OCI-LY7 (cell line): ENCODE data around the gene ERGIC3. TPM values are rescaled to one million over a fixed set of nuclear protein-coding genes. Genes with fewer than 3 reads are reported as not detected.

Experiments used
- BruUV-seq: library from RNA; stranded (reverse); fragments of 400-500 nt; replicated peaks from 2 replicates; lab custom pipeline; 2021; lab: Mats Ljungman, UMichigan
- CTCF ChIA-PET: fragments of 300-600 bp; sonication (Branson Sonifier 250); formaldehyde crosslinking; loops from one replicate; lab custom pipeline; 2022; ENCODE audit warnings: antibody characterized with exemption; ENCODE audit not compliant: unreplicated experiment; lab: Charles Lee
- POLR2A ChIA-PET: fragments of 300-600 bp; sonication (Branson Sonifier 250); formaldehyde crosslinking; loops from one replicate; lab custom pipeline; 2022; ENCODE audit warnings: antibody characterized with exemption; lab: Charles Lee
- DNase-seq: peaks from one replicate; pipeline ENCODE4 v3.0.0-alpha.2; 2015; ENCODE audit warnings: low spot score
- H2AFZ ChIP-seq: fragments of 200-600 bp; sonication (generic), shearing (Covaris generic); 2 replicates; pipeline ENCODE4 v1.6.1; 2014; ENCODE audit warnings: mild to moderate bottlenecking, antibody characterized with exemption, low read length, moderate library complexity
- H3K27ac ChIP-seq: fragments of 200-600 bp; sonication (generic); 2 replicates; pipeline ENCODE4 v1.5.1; 2014; ENCODE audit warnings: mixed run types, low read depth, mild to moderate bottlenecking, moderate library complexity, low read length, inconsistent platforms; ENCODE audit not compliant: poor library complexity, severe bottlenecking
- H3K36me3 ChIP-seq: fragments of 200-600 bp; sonication (generic); 2 replicates; pipeline ENCODE4 v1.6.1; 2014; ENCODE audit warnings: mild to moderate bottlenecking, antibody characterized with exemption, low read length, moderate library complexity, mixed read lengths; ENCODE audit not compliant: insufficient read depth
- H3K4me1 ChIP-seq: fragments of 200-600 bp; sonication (generic); 2 replicates; pipeline ENCODE4 v1.5.1; 2014; ENCODE audit warnings: mild to moderate bottlenecking, low read length; ENCODE audit not compliant: insufficient read depth, poor library complexity, severe bottlenecking
- H3K4me2 ChIP-seq: fragments of 200-600 bp; sonication (generic); 2 replicates; pipeline ENCODE4 v1.6.1; 2014; ENCODE audit warnings: mild to moderate bottlenecking, low read length
- H3K4me3 ChIP-seq: fragments of 200-600 bp; sonication (generic); 2 replicates; pipeline ENCODE4 v1.5.1; 2014; ENCODE audit warnings: mild to moderate bottlenecking, low read depth, low read length; ENCODE audit not compliant: poor library complexity, severe bottlenecking
- H3K79me2 ChIP-seq: fragments of 200-600 bp; sonication (generic); 2 replicates; pipeline ENCODE4 v1.6.1; 2016; ENCODE audit warnings: low read depth, mild to moderate bottlenecking, low read length, moderate library complexity, mixed read lengths; ENCODE audit not compliant: insufficient read depth
- H3K9me2 ChIP-seq: fragments of 200-600 bp; sonication (generic); 2 replicates; pipeline ENCODE4 v1.6.1; 2016; ENCODE audit warnings: mild to moderate bottlenecking, low read length, mixed read lengths; ENCODE audit not compliant: insufficient read depth
- H3K9me3 ChIP-seq: fragments of 200-600 bp; sonication (generic); 2 replicates; pipeline ENCODE4 v1.6.1; 2014; ENCODE audit warnings: mild to moderate bottlenecking, mixed run types, low read length, mixed read lengths
- H4K20me1 ChIP-seq: fragments of 200-600 bp; sonication (generic); 2 replicates; pipeline ENCODE4 v1.6.1; 2014; ENCODE audit warnings: mild to moderate bottlenecking, antibody characterized with exemption, low read length, moderate library complexity, mixed read lengths; ENCODE audit not compliant: insufficient read depth
- CTCF ChIP-seq: fragments of 200-600 bp; sonication (generic); conservative IDR thresholded peaks from 2 replicates; pipeline ENCODE4 v1.5.1; 2014; ENCODE audit warnings: mild to moderate bottlenecking, antibody characterized with exemption, low read length, moderate library complexity, mixed read lengths
- EZH2phosphoT487 ChIP-seq: fragments of 200-600 bp; sonication (generic); IDR thresholded peaks from 2 replicates; pipeline ENCODE4 v1.6.1; 2018; ENCODE audit warnings: low read depth, borderline replicate concordance, mild to moderate bottlenecking, mixed run types, antibody characterized with exemption, low read length, moderate library complexity, mixed read lengths
- intact Hi-C: fragments of 100-400 bp; cut with micrococcal nuclease; formaldehyde crosslinking; loops from one replicate; pipeline ENCODE4 v1.10.0; 2022; ENCODE audit not compliant: unreplicated experiment
- total RNA-seq, 2 experiments: library from RNA; depleted of rRNA in 1 of 2; stranded (reverse); fragments of >200 nt in 1 of 2; shearing (Covaris generic) in 1 of 2; gene quantifications; 2 replicates each; pipeline ENCODE4 v1.2.3, GENCODE V29; 2014 to 2022

The ERGIC3 gene
- total RNA-seq, 2 experiments from 2014 or later: 170 to 171 TPM

GRCh38 chr20:35600176-35600992 is 58.5 kb downstream of the ERGIC3 start:
- Histone ChIP-seq H2AFZ (no peak overlapping the region), H3K4me3 (no peak overlapping the region), H3K9me2 (no peaks in the 10 kb centered on the region), H3K4me1 (peaks cover 28% of the 10 kb centered on the region), H3K4me2 (no peak overlapping the region), H3K36me3 (no peaks in the 10 kb centered on the region), H3K79me2 (no peaks in the 10 kb centered on the region), H3K27ac (no peak overlapping the region), H4K20me1 (no peaks in the 10 kb centered on the region), H3K9me3 (no peaks in the 10 kb centered on the region)
- intact Hi-C loops: loop anchor here (5.0 kb wide), 1 partner anchor 97 kb away; the partner anchor contains the start of genes NFS1 and ROMO1
- DNase-seq: no peak
- BruUV-seq: no TSS peak
- TF ChIP-seq EZH2phosphoT487 (no peak), CTCF (no peak)
- CTCF ChIA-PET: interaction anchor here (0.5 to 1.1 kb wide), 2 partner anchors 80 to 142 kb away, joined by 3 read pairs; partner anchors contain the start of gene RBM39
- POLR2A ChIA-PET: no interaction called here

GRCh38 chr20:35600993-35601973 is 59.4 kb downstream of the ERGIC3 start:
- intact Hi-C loops: loop anchor here (5.0 kb wide), 1 partner anchor 96 kb away; the partner anchor contains the start of genes NFS1 and ROMO1

More at GRCh38 chr20:35600993-35601973, 59.4 kb downstream of the ERGIC3 start:
- Histone ChIP-seq H3K4me1 (peaks cover 37% of the 10 kb centered on the region), H2AFZ (no peak overlapping the region; the same call in 1 of the 2 replicates), H3K79me2 (no peaks in the 10 kb centered on the region), H3K4me3 (peak overlapping the region; percentile 26), H3K9me3 (no peaks in the 10 kb centered on the region), H3K9me2 (no peaks in the 10 kb centered on the region), H4K20me1 (no peaks in the 10 kb centered on the region), H3K36me3 (no peaks in the 10 kb centered on the region), H3K4me2 (peak overlapping the region; percentile 39), H3K27ac (no peak overlapping the region)
- no TSS peak for BruUV-seq
- TF ChIP-seq CTCF (peak; percentile 62), EZH2phosphoT487 (no peak)
- ChIA-PET CTCF (interaction anchor here (0.5 to 1.1 kb wide), 4 partner anchors 79 to 141 kb away, joined by 3 read pairs; partner anchors contain the start of gene RBM39), POLR2A (no interaction called here)
- peak; percentile 63 for DNase-seq
